Lung (tissue), 12 donors: ENCODE results near the gene SLC44A2. TPM values are rescaled to one million over a fixed set of nuclear protein-coding genes. Genes with fewer than 3 reads are reported as not detected.

Experiments
- ATAC-seq: fragments of 200-7000 bp; cut with Tn5 transposase; one replicate; pipeline ENCODE4 v1.9.1; 2020; ENCODE audit warnings: moderate number of reproducible peaks; ENCODE audit not compliant: insufficient read depth, low FRiP score
- DNase-seq, 3 donors: peaks; one replicate each; pipeline ENCODE4 v3.0.0-alpha.2; 2013 to 2017
- H3K27ac ChIP-seq, 2 donors: one replicate each; pipeline ENCODE4 v1.5.1; 2013; ENCODE audit warnings: mild to moderate bottlenecking in 2 of 2, moderate library complexity in 2 of 2, control low read depth in 1 of 2, inconsistent platforms in 1 of 2, low read depth in 1 of 2, low read length in 1 of 2
- H3K27me3 ChIP-seq, 3 donors: one replicate each; pipeline ENCODE4 v1.5.1; 2013; ENCODE audit warnings: low read length in 2 of 3; ENCODE audit not compliant: control insufficient read depth in 3 of 3, insufficient read depth in 3 of 3
- H3K36me3 ChIP-seq, 4 donors: one replicate each; pipeline ENCODE4 v1.5.1; 2013; ENCODE audit warnings: low read length in 4 of 4, mild to moderate bottlenecking in 1 of 4, moderate library complexity in 1 of 4; ENCODE audit not compliant: control insufficient read depth in 4 of 4, insufficient read depth in 4 of 4
- H3K4me1 ChIP-seq, 5 donors: one replicate each; pipeline ENCODE4 v1.5.1; 2013; ENCODE audit warnings: low read length in 5 of 5, mild to moderate bottlenecking in 2 of 5, moderate library complexity in 1 of 5; ENCODE audit not compliant: control insufficient read depth in 5 of 5, insufficient read depth in 5 of 5
- H3K4me3 ChIP-seq: one replicate; pipeline ENCODE4 v1.5.1; 2013; ENCODE audit warnings: mild to moderate bottlenecking, control low read depth, moderate library complexity
- H3K9ac ChIP-seq, 2 donors: one replicate each; pipeline ENCODE4 v1.5.1; 2013; ENCODE audit warnings: low read length in 2 of 2, control low read depth in 1 of 2; ENCODE audit not compliant: insufficient read depth in 1 of 2
- H3K9me3 ChIP-seq, 4 donors: one replicate each; pipeline ENCODE4 v1.5.1; 2013; ENCODE audit warnings: low read length in 3 of 4, mild to moderate bottlenecking in 1 of 4, moderate library complexity in 1 of 4; ENCODE audit not compliant: control insufficient read depth in 4 of 4, insufficient read depth in 3 of 4
- CTCF ChIP-seq: IDR thresholded peaks from 2 replicates; pipeline ENCODE4 v1.5.1; 2012; ENCODE audit warnings: mild to moderate bottlenecking; ENCODE audit errors: control extremely low read depth, extremely low read depth
- WGBS, 2 donors: extraction: QIAGEN DNeasy Blood & Tissue Kit; methylation state at CpG; one replicate each; pipeline ENCODE4 v1.1.7; 2013; 5-methylcytosine and 5-hydroxymethylcytosine counted together
- polyA plus RNA-seq, 2 donors: library from polyadenylated mRNA; stranded (reverse); fragments of 200-250 nt; gene quantifications; one replicate each; pipeline ENCODE4 v1.2.1, GENCODE V29; 2013
- total RNA-seq, 2 donors: library from RNA; depleted of rRNA in 1 of 2; stranded (reverse); fragments of >200 nt in 1 of 2; gene quantifications; one replicate each; pipeline ENCODE4 v1.2.1, GENCODE V29; 2014 to 2021
- donor health status: control.
- donor health status: control.
- donor health status: Bipolar disorder and iron deficiency.
- donor health status: healthy.
- donor health status: DM: yes; HTN: yes; CAD: no.

Gene SLC44A2
- total and polyA plus RNA-seq, 4 donors, result 83.6 to 173 (median 118) TPM

GRCh38 chr19:10678813-10679212 is 53.5 kb downstream of the SLC44A2 start:
- H3K27ac ChIP-seq, result no peak overlapping the region
- ATAC-seq (no peak), DNase-seq (no peak)
- no peaks in the 10 kb centered on the region for H3K4me1 ChIP-seq
- no peak overlapping the region for H3K9ac ChIP-seq
- no peaks in the 10 kb centered on the region for H3K9me3 ChIP-seq
- peaks cover 44 to 72% (median 66%) of the 10 kb centered on the region in 4 donors for H3K36me3 ChIP-seq
- H3K27me3 ChIP-seq, result no peaks in the 10 kb centered on the region
- H3K4me3 ChIP-seq, result no peak overlapping the region
- no peak for TF ChIP-seq CTCF
- 91% methylated on average over 12 of the region's 12 CpGs for WGBS, 2 donors

DNA sequence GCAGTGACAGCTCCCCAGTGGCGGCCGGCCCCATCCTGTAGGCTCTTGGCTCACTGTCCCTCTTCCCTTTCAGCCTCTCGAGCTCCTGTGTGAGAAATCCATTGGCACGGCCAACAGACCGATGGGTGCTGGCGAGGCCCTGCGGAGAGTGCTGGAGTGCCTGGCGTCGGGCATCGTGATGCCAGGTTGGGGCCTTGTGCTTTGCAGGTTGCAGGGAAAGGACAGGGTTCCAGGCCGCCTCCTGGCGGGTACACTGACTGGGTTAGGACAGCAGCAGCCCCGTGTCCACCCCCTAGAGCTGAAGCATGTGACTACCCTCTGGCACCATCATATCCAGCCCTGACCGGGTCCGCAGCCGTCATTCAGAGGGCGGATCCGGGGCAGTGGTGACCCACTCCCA is 54.4 kb downstream of the SLC44A2 start:
- no peak overlapping the region for H3K9ac ChIP-seq
- no peaks in the 10 kb centered on the region for H3K9me3 ChIP-seq
- no peak overlapping the region for H3K27ac ChIP-seq
- no peak for ATAC-seq
- peaks cover 47 to 76% (median 70%) of the 10 kb centered on the region in 4 donors for H3K36me3 ChIP-seq
- WGBS, 2 donors, result 97 to 98% methylated on average over 18 of the region's 18 CpGs
- H3K4me1 ChIP-seq, result no peaks in the 10 kb centered on the region
- no peak overlapping the region for H3K4me3 ChIP-seq
- no peak for TF ChIP-seq CTCF
- no peak for DNase-seq
- H3K27me3 ChIP-seq, result no peaks in the 10 kb centered on the region

DNA sequence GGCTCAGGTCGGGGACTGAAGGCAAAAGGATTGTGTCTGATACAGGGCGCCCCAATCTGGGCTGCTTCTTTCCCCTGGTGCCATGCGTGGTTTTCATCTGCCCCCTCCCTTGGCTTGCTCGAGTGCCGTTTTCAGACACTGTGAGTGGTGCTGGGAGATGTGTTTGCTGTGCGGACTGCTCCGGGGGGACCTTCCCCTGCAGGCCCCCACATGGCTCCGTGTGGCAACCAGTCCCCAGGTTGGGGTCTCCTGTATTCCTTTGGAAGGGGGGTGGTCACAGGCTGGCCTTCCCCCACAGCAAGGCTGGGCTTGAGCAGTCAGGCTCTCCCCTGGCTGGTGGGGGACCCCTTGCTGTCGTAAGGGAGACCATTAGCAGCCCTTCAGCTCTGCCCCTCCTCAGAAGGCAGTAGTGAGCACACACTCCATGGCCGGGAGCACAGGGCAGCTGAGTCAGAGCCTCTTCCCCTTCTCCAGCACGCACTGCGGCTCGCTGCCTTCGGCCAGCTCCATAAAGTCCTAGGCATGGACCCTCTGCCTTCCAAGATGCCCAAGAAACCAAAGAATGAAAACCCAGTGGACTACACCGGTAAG is 55.3 kb downstream of the SLC44A2 start:
- ATAC-seq (no peak), DNase-seq (no peak)
- no peaks in the 10 kb centered on the region for H3K4me1 ChIP-seq

More for the DNA sequence above, 55.3 kb downstream of the SLC44A2 start:
- Histone ChIP-seq H3K9me3 (no peaks in the 10 kb centered on the region), H3K9ac (no peak overlapping the region), H3K4me3 (no peak overlapping the region), H3K27me3 (no peaks in the 10 kb centered on the region), H3K36me3 (peaks cover 43 to 80% (median 66%) of the 10 kb centered on the region in 4 donors), H3K27ac (no peak overlapping the region)
- TF ChIP-seq CTCF, result no peak
- 95 to 96% methylated on average over 15 of the region's 15 CpGs for WGBS, 2 donors
